GM18861 (cell line): ENCODE measurements around the gene MMP3.

Source experiments
- ATAC-seq: cut with Tn5 transposase; IDR thresholded peaks from one replicate; pipeline ENCODE4 v1.9.1; 2021; ENCODE audit not compliant: unreplicated experiment

MMP3 gene

GRCh38 chr11:102792604-102793003 lies 50.8 kb downstream of the MMP3 start:
- ATAC-seq = no peak

DNA sequence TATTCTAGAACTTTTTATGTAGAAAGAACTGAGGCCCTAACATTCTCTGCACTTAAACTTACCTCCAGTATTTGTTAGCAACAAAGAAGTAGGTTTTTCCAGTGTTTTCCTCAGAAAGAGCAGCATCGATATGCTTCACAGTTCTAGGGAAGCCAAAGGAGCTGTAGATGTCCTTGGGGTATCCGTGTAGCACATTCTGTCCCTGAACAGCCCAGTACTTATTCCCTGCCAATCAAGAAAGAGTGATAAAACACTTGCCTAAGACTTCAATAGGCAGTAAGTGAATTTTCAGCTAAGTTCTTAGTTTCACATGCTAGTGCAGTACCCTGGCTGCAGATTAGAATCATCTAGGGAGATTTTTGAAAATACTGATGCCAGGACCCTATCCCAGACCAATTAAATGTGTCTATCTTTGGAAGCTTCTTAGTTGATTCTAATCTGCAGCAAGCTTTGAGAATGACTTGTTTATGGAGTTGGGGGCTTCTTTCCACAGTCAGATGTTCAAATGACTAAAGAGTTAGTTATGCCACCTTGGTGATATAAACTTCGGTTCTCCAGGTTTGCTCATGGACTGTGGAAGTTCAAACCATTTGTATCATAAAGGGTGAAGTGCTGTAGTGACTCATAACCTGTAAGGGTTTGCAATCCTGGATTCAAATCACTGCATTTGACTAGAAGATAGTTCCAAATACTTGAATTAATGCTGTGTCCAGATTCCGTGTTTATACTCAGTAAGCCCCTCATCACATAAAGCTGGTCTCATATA lies 52.0 kb downstream of the MMP3 start:
- no peak for ATAC-seq

DNA sequence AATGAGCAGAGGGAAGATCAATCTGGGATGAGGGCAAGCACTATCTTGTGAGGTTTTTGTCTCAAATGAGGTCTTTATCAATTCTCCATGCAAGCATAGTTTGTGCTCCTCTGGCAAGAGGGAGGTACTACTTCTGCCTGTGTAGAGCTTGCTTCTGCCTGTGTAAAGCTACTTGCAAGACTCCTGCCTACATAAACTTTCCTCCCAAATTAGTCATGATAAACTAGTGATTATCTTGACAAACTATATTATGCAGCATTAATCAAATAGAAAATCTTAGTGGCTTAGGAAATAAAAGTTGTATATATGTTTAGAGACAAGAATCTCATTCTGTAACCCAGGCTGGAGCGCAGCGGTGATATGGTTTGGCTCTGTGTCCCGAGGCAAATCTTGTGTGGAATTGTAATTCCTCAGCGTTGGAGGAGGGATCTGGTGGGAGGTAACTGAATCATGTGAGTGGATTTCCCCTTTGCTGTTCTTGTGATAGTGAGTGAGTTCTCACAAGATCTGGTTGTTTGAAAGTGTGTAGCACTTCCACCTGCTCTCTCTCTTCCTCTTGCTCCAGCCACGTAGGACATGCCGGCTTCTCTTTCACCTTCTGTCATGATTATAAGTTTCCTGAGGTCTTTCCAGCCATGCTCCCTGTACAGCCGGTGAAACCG lies 54.9 kb downstream of the MMP3 start:
- no peak for ATAC-seq
